IPS DF 6.9 (cell line): Measurements from ENCODE around the gene PRR15L.

ENCODE experiments used
- DNase-seq: peaks from one replicate; pipeline ENCODE4 v3.0.0-alpha.2; 2013; ENCODE audit warnings: low read depth, low spot score
- H3K27ac ChIP-seq: one replicate; pipeline ENCODE4 v1.5.1; 2013; ENCODE audit warnings: low read length, control low read depth
- H3K27me3 ChIP-seq: 2 replicates; pipeline ENCODE4 v1.6.1; 2013; ENCODE audit warnings: mild to moderate bottlenecking, low read length; ENCODE audit not compliant: control insufficient read depth, insufficient read depth
- H3K36me3 ChIP-seq: 2 replicates; pipeline ENCODE4 v1.6.1; 2013; ENCODE audit warnings: low read length; ENCODE audit not compliant: control insufficient read depth, insufficient read depth
- H3K4me1 ChIP-seq: 2 replicates; pipeline ENCODE4 v1.6.1; 2013; ENCODE audit warnings: low read length; ENCODE audit not compliant: control insufficient read depth, insufficient read depth
- H3K4me3 ChIP-seq: 2 replicates; pipeline ENCODE4 v1.5.1; 2013; ENCODE audit warnings: mild to moderate bottlenecking, low read length
- H3K9me3 ChIP-seq: 2 replicates; pipeline ENCODE4 v1.6.1; 2013; ENCODE audit warnings: low read length, inconsistent platforms; ENCODE audit not compliant: control insufficient read depth, insufficient read depth
- WGBS: extraction: QIAGEN DNeasy Blood & Tissue Kit; methylation state at CpG from one replicate; pipeline ENCODE4 v1.1.7; 2013; ENCODE audit warnings: mixed read lengths, missing lambda C conversion rate; ENCODE audit not compliant: insufficient read length, insufficient coverage; 5-methylcytosine and 5-hydroxymethylcytosine counted together

The PRR15L gene

GRCh38 chr17:47905221-47905733 lies 52.4 kb downstream of the PRR15L start:
- no peaks in the 10 kb centered on the region for H3K27me3 ChIP-seq
- H3K27ac ChIP-seq: no peak overlapping the region
- H3K9me3 ChIP-seq: no peaks in the 10 kb centered on the region
- H3K4me1 ChIP-seq: peaks cover 7% of the 10 kb centered on the region
- DNase-seq: no peak
- no CpG with 5 or more reads among the region's 8 CpGs for WGBS
- H3K4me3 ChIP-seq: no peak overlapping the region
- no peaks in the 10 kb centered on the region; the same call in 1 of the 2 replicates for H3K36me3 ChIP-seq

- H3K36me3 ChIP-seq: no peaks in the 10 kb centered on the region; the same call in 1 of the 2 replicates
- H3K27me3 ChIP-seq: no peaks in the 10 kb centered on the region
- H3K9me3 ChIP-seq: no peaks in the 10 kb centered on the region
- no peak overlapping the region for H3K4me3 ChIP-seq
- WGBS: no CpG with 5 or more reads among the region's 4 CpGs
- peak; percentile 35 for DNase-seq
- no peak overlapping the region for H3K27ac ChIP-seq
- peaks cover 7% of the 10 kb centered on the region for H3K4me1 ChIP-seq
These were observed 55.5 kb downstream of the PRR15L start for GRCh38 chr17:47902039-47902744.
